Spleen (tissue), 11 donors: ENCODE results near the gene MAP2K5. TPM values are rescaled to one million over a fixed set of nuclear protein-coding genes. Genes with fewer than 3 reads are reported as not detected.

Source experiments
- DNase-seq: peaks from one replicate; pipeline ENCODE4 v3.0.0-alpha.2; 2020
- H3K27ac ChIP-seq, 8 donors: fragments of 200-600 bp; sonication (generic) in 7 of 8; 1 replicate in 4 of 8; 2 replicates in 4 of 8; pipeline versions ENCODE4 v1.5.0 to v1.8.0; 2016 to 2021; ENCODE audit warnings: inconsistent platforms in 4 of 8, mild to moderate bottlenecking in 4 of 8, moderate library complexity in 1 of 8
- H3K27me3 ChIP-seq, 7 donors: fragments of 200-600 bp; sonication (generic) in 6 of 7; replicated peaks in 1 of 7; 1 replicate in 4 of 7; 2 replicates in 3 of 7; pipeline versions ENCODE4 v1.5.0 to v1.8.0; 2016 to 2021; ENCODE audit warnings: inconsistent platforms in 3 of 7, mild to moderate bottlenecking in 1 of 7
- H3K36me3 ChIP-seq, 6 donors: fragments of 200-600 bp; sonication (generic) in 5 of 6; 1 replicate in 4 of 6; 2 replicates in 2 of 6; pipeline versions ENCODE4 v1.5.0 to v1.8.0; 2016 to 2021; ENCODE audit warnings: inconsistent platforms in 2 of 6
- H3K4me1 ChIP-seq, 6 donors: fragments of 200-600 bp; sonication (generic) in 5 of 6; 1 replicate in 3 of 6; 2 replicates in 3 of 6; pipeline versions ENCODE4 v1.5.0 to v1.8.0; 2016 to 2021; ENCODE audit warnings: inconsistent platforms in 3 of 6
- H3K4me3 ChIP-seq, 8 donors: fragments of 200-600 bp; sonication (generic) in 7 of 8; 1 replicate in 4 of 8; 2 replicates in 4 of 8; pipeline versions ENCODE4 v1.5.0 to v1.8.0; 2016 to 2021; ENCODE audit warnings: inconsistent platforms in 4 of 8, mild to moderate bottlenecking in 4 of 8, moderate library complexity in 2 of 8
- H3K9me3 ChIP-seq, 8 donors: fragments of 200-600 bp; sonication (generic) in 7 of 8; 1 replicate in 4 of 8; 2 replicates in 4 of 8; pipeline versions ENCODE4 v1.5.0 to v1.8.0; 2016 to 2021; ENCODE audit warnings: inconsistent platforms in 4 of 8
- POLR2A ChIP-seq, 3 donors: fragments of 450-650 bp; IDR thresholded peaks; one replicate each; pipeline ENCODE4 v1.5.1; 2017; ENCODE audit warnings: antibody characterized with exemption in 3 of 3, mild to moderate bottlenecking in 1 of 3
- POLR2AphosphoS5 ChIP-seq, 3 donors: sonication (generic); formaldehyde crosslinking; IDR thresholded peaks; one replicate each; pipeline ENCODE4 v1.5.1; 2017; ENCODE audit warnings: antibody characterized with exemption in 3 of 3
- WGBS, 5 donors: extraction: QIAGEN DNeasy Blood & Tissue Kit in 3 of 5; methylation state at CpG; one replicate each; pipeline versions ENCODE4 v1.1.5 to v1.1.7; 2013 to 2018; 5-methylcytosine and 5-hydroxymethylcytosine counted together
- intact Hi-C: fragments of 100-400 bp; cut with DNase I; formaldehyde crosslinking; loops from one replicate; pipeline ENCODE4 v1.15.0; 2023; ENCODE audit warnings: low total_unique reads
- polyA plus RNA-seq, 3 donors: library from polyadenylated mRNA; stranded (reverse); fragments of 200-250 nt; gene quantifications; one replicate each; pipeline ENCODE4 v1.2.1, GENCODE V29; 2013
- total RNA-seq, 7 donors: library from RNA; depleted of rRNA in 3 of 7; stranded (reverse); fragments of >200 nt in 3 of 7; fragmentation: NEBNext Ultra II Directional in 4 of 7; extraction: Animal tissue kit (Norgen Biotek cat#: 25700) in 4 of 7; gene quantifications; one replicate each; pipeline versions ENCODE4 v1.1.0 to v1.2.1, GENCODE V29; 2016 to 2021
- TF ChIP-seq, protein P1 (sequence below), 11 experiments: fragments of 200-600 bp in 7 of 11; fragments of 450-650 bp in 4 of 11; sonication (generic) in 4 of 11; IDR thresholded peaks in 8 of 11; conservative IDR thresholded peaks in 3 of 11; 1 replicate in 7 of 11; 2 replicates in 4 of 11; pipeline versions ENCODE4 v1.4.0 to v1.8.0; 2016 to 2021; ENCODE audit warnings: antibody characterized with exemption in 11 of 11, inconsistent platforms in 4 of 11, mild to moderate bottlenecking in 1 of 11
- donor health status: healthy with polysubstance abuse.
- donor health status: DM: no; HTN: no; CAD: no; lungs with moderate emphysema.
- donor health status: DM: no; HTN: no; CAD: no.
- donor health status: Bipolar disorder and iron deficiency.
- donor health status: healthy.
- donor health status: DM: no; HTN: no; CAD: no.
- donor health status: DM: yes; HTN: yes; CAD: no.

MAP2K5 gene
- total and polyA plus RNA-seq, 10 donors = 8.4 to 30.4 (median 14.6) TPM

DNA sequence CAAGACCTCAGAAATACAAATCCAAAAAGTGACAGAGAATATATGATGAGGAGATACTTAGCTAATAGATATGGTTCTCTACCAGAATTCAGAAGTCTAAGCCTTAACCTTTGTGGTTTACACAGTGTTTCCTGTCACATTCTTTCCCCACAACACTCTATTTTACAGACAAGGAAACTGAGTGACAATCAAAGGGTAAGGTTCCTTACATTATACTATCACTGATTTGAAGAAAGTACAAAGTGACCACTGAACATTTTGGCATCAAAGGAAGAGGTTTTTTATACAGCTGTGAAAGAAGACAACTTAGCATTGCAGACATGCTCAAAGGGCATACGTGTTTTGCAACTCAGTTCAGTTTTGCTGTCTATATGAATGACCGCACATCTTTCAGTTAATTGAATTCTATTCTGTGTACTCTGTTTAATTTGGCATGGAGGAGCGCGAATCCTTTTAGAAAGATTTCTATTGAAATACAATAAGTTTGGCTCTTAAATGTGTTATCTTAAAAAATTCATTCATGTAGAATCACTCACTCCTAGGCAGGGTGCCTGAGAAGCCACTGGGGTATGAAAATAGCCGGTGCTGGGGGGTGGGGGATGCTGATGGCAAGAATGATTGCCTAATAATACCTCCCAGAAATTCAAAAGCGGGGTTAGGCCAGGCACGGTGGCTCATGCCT, 216.3 kb downstream of the MAP2K5 start:
- Histone ChIP-seq H3K27ac (no peak overlapping the region), H3K9me3 (no peaks in the 10 kb centered on the region), H3K27me3 (no peaks in the 10 kb centered on the region), H3K36me3 (no peaks in the 10 kb centered on the region), H3K4me3 (no peak overlapping the region), H3K4me1 (peaks cover 0 to 56% (median 2%) of the 10 kb centered on the region in 6 donors)
- no peak for TF ChIP-seq POLR2AphosphoS5 (IDR thresholded peaks at IDR 0.05)
- no peak for TF ChIP-seq POLR2A (IDR thresholded peaks at IDR 0.05)
- TF ChIP-seq, protein P1, sequence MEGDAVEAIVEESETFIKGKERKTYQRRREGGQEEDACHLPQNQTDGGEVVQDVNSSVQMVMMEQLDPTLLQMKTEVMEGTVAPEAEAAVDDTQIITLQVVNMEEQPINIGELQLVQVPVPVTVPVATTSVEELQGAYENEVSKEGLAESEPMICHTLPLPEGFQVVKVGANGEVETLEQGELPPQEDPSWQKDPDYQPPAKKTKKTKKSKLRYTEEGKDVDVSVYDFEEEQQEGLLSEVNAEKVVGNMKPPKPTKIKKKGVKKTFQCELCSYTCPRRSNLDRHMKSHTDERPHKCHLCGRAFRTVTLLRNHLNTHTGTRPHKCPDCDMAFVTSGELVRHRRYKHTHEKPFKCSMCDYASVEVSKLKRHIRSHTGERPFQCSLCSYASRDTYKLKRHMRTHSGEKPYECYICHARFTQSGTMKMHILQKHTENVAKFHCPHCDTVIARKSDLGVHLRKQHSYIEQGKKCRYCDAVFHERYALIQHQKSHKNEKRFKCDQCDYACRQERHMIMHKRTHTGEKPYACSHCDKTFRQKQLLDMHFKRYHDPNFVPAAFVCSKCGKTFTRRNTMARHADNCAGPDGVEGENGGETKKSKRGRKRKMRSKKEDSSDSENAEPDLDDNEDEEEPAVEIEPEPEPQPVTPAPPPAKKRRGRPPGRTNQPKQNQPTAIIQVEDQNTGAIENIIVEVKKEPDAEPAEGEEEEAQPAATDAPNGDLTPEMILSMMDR (IDR thresholded peaks at IDR 0.05 in 8 of 11, conservative IDR thresholded peaks at IDR 0.05 in 3 of 11) = no peak
- intact Hi-C loops = no loop called here
- DNase-seq = no peak
- 77 to 83% (median 82%) methylated on average over 7 of the region's 7 CpGs for WGBS, 5 donors

DNA sequence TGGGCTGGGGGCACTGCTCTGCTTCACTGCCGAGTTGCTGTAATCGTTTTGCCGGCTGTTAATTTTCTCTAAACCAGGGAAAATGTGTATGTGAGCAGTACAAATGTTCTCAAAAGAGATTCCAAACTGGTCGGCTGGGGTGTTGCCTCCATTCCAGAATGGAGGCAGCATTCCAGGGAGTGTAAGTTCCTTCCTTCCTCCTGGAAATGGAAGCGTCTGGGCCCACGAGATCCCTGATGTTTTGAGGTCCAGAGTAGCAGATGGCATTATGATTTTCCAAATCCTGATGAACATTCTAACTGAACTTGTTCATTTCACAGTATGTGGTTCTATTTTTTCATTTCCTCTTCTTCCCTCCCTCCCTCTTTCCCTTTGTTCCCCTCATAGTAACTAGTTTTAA, 218.4 kb downstream of the MAP2K5 start:
- Histone ChIP-seq H3K9me3 (no peaks in the 10 kb centered on the region), H3K4me3 (no peak overlapping the region), H3K27me3 (no peaks in the 10 kb centered on the region), H3K4me1 (peaks cover 0 to 56% (median 2%) of the 10 kb centered on the region in 6 donors), H3K36me3 (no peaks in the 10 kb centered on the region), H3K27ac (no peak overlapping the region)
- DNase-seq = no peak
- 73 to 83% (median 81%) methylated on average over 6 of the region's 6 CpGs for WGBS, 5 donors
- TF ChIP-seq POLR2AphosphoS5 (IDR thresholded peaks at IDR 0.05) = no peak
- TF ChIP-seq POLR2A (IDR thresholded peaks at IDR 0.05) = no peak
- TF ChIP-seq, protein P1 (IDR thresholded peaks at IDR 0.05 in 8 of 11, conservative IDR thresholded peaks at IDR 0.05 in 3 of 11) = no peak
- intact Hi-C loops = no loop called here

DNA sequence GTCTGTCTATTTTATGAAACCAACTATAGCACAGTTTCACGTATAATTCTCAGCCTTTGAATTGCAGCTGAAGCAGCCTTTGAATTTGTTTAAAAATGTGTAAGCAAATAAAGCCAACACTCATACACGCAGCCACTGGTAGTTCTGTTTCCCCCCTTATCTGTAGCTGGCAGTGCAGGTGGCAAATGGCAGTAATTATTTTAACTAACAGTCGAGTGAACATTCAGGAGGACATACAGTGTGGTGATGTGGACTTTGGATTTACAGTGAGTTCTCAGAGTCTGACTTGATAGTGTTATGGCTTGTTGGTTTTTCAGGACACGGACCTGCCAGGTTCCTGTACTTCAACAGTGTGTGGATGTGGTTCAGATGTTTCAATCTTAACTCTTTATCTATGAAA, 218.8 kb downstream of the MAP2K5 start:
- Histone ChIP-seq H3K27me3 (no peaks in the 10 kb centered on the region), H3K36me3 (no peaks in the 10 kb centered on the region), H3K27ac (no peak overlapping the region), H3K4me3 (no peak overlapping the region), H3K4me1 (peaks cover 0 to 58% (median 5%) of the 10 kb centered on the region in 6 donors), H3K9me3 (no peaks in the 10 kb centered on the region)
- DNase-seq = no peak
- WGBS, 5 donors = 56 to 78% (median 63%) methylated on average over 4 of the region's 4 CpGs
- intact Hi-C loops = no loop called here
- TF ChIP-seq POLR2AphosphoS5 (IDR thresholded peaks at IDR 0.05) (no peak), POLR2A (IDR thresholded peaks at IDR 0.05) (no peak)
- TF ChIP-seq, protein P1 (IDR thresholded peaks at IDR 0.05 in 8 of 11, conservative IDR thresholded peaks at IDR 0.05 in 3 of 11) = no peak

DNA sequence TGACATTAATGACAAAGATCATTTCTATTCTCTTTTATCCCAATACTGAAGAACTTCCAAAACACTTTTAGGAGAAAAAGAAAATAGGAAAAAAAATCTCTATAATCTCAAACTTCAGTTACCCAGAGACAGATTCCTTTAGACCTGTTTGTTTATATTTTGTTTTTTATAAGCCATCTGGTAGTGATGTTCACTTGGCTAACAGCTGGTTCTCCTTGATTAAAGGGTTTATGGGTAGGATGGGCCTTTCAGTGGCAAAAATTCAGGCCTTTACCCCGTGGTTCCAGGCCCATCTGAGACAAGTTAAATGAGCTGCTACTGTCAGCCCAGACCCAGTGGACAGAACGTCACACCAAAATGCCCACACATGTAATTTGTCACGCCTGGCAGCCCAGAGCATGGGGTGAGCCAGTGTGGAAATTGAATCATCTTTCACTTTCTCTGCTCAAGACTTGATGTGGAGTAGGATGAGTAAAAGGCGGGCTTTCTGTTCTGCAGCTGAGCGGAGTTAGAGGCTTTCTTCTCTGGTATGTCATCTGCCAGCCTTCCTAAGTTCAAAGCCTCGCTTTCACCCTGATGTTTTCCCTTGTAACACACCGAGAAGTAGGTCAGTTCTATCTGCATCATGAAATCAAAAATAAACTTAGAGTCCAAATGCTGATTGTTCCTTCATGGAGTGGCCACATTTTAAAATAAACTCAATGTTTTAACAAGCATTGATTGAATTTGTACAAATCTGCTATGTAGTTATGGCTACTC, 220.3 kb downstream of the MAP2K5 start:
- no peak overlapping the region for H3K4me3 ChIP-seq
- no peak for DNase-seq
- WGBS, 5 donors = 58 to 77% (median 63%) methylated on average over 7 of the region's 7 CpGs
- no peak overlapping the region for H3K27ac ChIP-seq
- H3K4me1 ChIP-seq = peaks cover 0 to 71% (median 10%) of the 10 kb centered on the region in 6 donors
- no peaks in the 10 kb centered on the region for H3K27me3 ChIP-seq
- intact Hi-C loops = no loop called here
- no peaks in the 10 kb centered on the region for H3K9me3 ChIP-seq
- no peaks in the 10 kb centered on the region for H3K36me3 ChIP-seq
- no peak for TF ChIP-seq POLR2AphosphoS5 (IDR thresholded peaks at IDR 0.05)
- no peak for TF ChIP-seq POLR2A (IDR thresholded peaks at IDR 0.05)
- TF ChIP-seq, protein P1 (IDR thresholded peaks at IDR 0.05 in 8 of 11, conservative IDR thresholded peaks at IDR 0.05 in 3 of 11) = no peak
